ENCODE measurements around the gene PMVK.
A peak's percentile ranks its signal among the peaks of the same experiment; 100 is the strongest.
"Not testable (repeated sequence)": the region's sequence is repeated elsewhere in the genome, so short reads cannot be mapped to it uniquely, and the experiment has no call there.

Gene PMVK

DNA sequence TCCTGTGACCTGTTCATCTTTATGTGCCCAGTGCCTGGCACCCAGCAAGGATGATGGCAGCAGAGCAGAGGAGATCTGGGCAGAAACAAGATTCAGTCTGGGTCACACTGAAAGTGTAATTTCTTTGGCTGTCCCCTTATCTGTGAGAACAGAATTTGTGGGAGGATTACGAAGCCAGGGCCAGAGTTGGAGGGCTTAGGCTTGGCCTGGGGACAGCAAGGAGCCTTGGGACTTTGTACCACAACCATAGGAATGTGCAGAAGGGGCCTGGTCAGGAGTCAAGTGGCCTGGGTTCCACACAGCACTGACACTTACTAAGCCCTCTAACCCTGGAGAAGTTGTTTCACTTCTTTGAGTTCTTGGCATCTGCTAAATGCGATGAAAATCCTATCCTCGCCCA lies 12.8 kb downstream of the PMVK start:
- ChIA-PET CTCF (no interaction called here), POLR2A (ENCODE audit: low non-redundant PET) (no interaction called here)
- TF ChIP-seq CTCF (conservative IDR thresholded peaks at IDR 0.05; ENCODE audit: low read depth): no peak
- no peak overlapping the region for H3K27ac ChIP-seq
- no peak for DNase-seq (ENCODE audit: low spot score)

DNA sequence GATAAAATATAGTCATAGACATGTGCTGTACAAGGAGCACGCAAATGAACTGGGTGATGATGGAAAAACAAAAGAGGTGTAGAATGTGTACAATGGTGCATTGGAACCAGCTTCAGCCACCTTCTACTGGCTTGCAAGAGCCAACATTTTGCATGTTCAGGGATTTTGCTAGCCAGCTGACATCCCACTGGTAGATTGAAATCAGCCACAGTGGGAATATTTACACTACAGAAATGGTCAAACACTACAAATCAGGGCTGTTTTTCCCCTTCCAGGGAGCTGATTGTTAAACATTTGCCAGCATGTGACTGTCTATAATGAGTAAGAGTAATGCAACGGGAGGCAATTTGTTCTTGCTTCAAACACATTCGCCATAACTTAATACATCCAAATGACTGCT lies 23.2 kb downstream of the PMVK start:
- H3K27ac ChIP-seq: no peak overlapping the region
- no peak for TF ChIP-seq CTCF (conservative IDR thresholded peaks at IDR 0.05; ENCODE audit: low read depth)
- DNase-seq (ENCODE audit: low spot score): no peak
- ChIA-PET POLR2A (ENCODE audit: low non-redundant PET) (no interaction called here), CTCF (interaction anchor here (0.6 to 0.8 kb wide), 2 partner anchors 19 to 440 kb away, joined by 3 read pairs; no protein-coding TSS in a partner anchor)

DNA sequence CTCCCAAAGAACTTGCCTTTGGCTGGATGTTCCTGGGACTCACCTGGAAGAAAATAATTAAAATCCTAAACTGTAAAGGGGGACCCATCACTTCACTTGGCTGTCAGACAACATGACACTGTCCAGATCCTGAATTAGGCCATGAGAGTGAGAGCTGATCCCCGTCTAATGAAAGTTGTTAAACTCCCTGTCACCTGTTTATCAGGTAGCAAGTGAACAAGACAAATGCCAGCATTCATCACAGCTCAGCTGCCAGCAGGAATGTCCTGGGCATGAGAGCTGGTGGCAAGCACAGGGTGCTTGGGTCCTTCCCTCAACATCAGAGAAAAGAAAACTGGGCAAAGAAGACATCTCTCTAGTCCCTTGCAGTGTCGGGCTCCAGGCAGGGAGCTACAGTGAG lies 23.8 kb downstream of the PMVK start:
- no peak for DNase-seq (ENCODE audit: low spot score)
- CTCF ChIA-PET: interaction anchor here (0.6 to 0.8 kb wide), 2 partner anchors 33 to 440 kb away, joined by 3 read pairs; no protein-coding TSS in a partner anchor
- POLR2A ChIA-PET (ENCODE audit: low non-redundant PET): no interaction called here
- no peak overlapping the region for H3K27ac ChIP-seq
- no peak for TF ChIP-seq CTCF (conservative IDR thresholded peaks at IDR 0.05; ENCODE audit: low read depth)

DNA sequence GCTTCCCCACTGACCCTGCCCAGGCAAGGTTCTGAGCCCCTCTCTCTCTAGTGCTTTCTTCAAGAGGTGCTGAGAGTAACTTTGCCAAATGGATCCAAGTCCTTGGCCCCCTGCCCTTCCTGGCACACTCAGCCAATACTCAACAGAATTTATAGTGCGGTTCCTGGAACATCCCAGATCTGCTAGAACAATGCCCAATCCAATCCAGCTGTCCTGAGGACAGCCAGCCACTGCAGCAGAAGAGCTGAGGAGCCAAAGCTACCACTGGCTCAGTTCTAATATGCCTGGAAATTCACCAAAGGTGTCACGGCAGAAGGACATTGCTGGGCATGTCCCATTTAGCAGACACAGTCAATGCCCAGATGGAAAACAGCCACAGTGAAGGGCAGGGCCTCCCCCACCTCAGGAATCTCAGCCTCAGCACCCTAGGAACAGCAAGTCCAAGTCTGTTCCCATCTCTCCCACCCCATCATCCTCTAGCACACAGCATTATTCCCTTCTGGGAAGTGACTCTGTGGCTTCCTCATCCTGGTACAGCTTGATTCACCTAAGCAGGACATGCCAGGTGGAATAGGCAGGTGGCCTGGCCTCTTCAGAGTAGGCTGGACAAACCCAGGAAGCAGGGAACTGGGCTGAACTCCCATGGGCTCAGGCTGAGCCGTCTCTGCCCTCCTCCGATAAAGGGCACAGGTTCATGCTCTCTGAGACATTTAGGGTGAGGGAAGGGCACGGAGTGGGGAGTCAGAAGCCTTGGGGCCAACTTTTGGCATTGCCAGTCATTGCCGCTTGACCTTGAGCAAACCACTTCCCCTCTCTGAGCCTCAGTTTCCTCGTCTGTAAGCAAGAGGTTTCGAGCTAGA lies 24.6 kb downstream of the PMVK start:
- ChIA-PET POLR2A (ENCODE audit: low non-redundant PET) (no interaction called here), CTCF (interaction anchor here (0.6 to 0.8 kb wide), 2 partner anchors 33 to 439 kb away, joined by 3 read pairs; no protein-coding TSS in a partner anchor)
- TF ChIP-seq CTCF (conservative IDR thresholded peaks at IDR 0.05; ENCODE audit: low read depth): no peak
- DNase-seq (ENCODE audit: low spot score): no peak
- H3K27ac ChIP-seq: peak overlapping the region; percentile 51

DNA sequence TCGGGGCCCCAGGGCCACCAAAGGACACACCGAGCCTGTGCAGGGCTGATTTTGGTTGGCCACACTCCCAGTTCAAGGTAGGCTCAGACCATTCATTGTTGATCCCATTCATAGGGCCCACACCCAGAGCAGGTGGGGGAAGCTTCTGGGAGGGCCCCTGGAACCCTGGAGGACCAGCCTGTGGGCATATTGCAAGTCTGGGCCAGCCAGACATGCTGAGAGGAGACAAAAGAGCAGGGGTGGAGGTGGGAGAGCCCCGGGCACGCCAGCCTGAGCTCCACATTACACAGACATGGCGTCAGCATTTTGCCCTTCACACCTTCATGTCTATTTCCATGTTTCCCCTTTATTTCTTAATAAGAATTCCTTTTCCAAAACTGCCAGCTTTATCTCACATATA lies 25.7 kb downstream of the PMVK start:
- TF ChIP-seq CTCF (conservative IDR thresholded peaks at IDR 0.05; ENCODE audit: low read depth): no peak
- ChIA-PET POLR2A (ENCODE audit: low non-redundant PET) (no interaction called here), CTCF (no interaction called here)
- DNase-seq (ENCODE audit: low spot score): no peak
- peak overlapping the region; percentile 51 for H3K27ac ChIP-seq

DNA sequence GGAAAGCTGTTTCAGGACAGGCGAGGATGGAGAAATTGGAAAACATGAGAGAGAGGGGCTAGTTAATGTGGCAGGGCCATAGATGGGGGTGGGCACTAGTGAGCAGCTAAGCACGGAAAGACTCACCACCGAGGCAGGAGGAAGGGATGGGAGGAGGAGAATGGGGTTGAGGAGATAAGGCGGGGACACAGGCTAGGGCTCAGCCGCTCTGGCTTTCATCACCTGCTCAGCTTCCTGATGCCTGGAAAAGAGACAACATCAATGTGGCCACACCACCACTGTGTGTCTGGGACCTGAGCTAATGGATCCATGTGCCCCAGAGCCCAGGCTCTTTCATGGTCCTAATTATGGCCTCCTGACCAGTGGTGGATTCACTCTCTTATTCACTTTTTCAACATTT lies 27.6 kb downstream of the PMVK start:
- CTCF ChIA-PET: interaction anchor here (0.5 kb wide), 1 partner anchor 12 kb away, joined by 3 read pairs; no protein-coding TSS in a partner anchor
- DNase-seq (ENCODE audit: low spot score): no peak
- no peak overlapping the region for H3K27ac ChIP-seq
- POLR2A ChIA-PET (ENCODE audit: low non-redundant PET): no interaction called here
- no peak for TF ChIP-seq CTCF (conservative IDR thresholded peaks at IDR 0.05; ENCODE audit: low read depth)

GRCh38 chr1:154908129-154908528 lies 28.4 kb downstream of the PMVK start:
- CTCF ChIA-PET: interaction anchor here (0.7 kb wide), 1 partner anchor 45 kb away, joined by 3 read pairs; no protein-coding TSS in a partner anchor
- H3K27ac ChIP-seq; POLR2A ChIA-PET (ENCODE audit: low non-redundant PET); DNase-seq (ENCODE audit: low spot score): not testable (repeated sequence)
